Measurements from ENCODE around the gene IDI1.

GRCh38 chr10:1090696-1091095 is 41.8 kb upstream of the IDI1 start:
- TF ChIP-seq, protein P1, sequence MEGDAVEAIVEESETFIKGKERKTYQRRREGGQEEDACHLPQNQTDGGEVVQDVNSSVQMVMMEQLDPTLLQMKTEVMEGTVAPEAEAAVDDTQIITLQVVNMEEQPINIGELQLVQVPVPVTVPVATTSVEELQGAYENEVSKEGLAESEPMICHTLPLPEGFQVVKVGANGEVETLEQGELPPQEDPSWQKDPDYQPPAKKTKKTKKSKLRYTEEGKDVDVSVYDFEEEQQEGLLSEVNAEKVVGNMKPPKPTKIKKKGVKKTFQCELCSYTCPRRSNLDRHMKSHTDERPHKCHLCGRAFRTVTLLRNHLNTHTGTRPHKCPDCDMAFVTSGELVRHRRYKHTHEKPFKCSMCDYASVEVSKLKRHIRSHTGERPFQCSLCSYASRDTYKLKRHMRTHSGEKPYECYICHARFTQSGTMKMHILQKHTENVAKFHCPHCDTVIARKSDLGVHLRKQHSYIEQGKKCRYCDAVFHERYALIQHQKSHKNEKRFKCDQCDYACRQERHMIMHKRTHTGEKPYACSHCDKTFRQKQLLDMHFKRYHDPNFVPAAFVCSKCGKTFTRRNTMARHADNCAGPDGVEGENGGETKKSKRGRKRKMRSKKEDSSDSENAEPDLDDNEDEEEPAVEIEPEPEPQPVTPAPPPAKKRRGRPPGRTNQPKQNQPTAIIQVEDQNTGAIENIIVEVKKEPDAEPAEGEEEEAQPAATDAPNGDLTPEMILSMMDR (IDR thresholded peaks at IDR 0.05): no peak
- TF ChIP-seq POLR2A (IDR thresholded peaks at IDR 0.05): no peak
